HG03469 (cell line): ENCODE measurements around the gene GATAD2A.

ENCODE experiments used
- ATAC-seq: cut with Tn5 transposase; IDR thresholded peaks from one replicate; pipeline ENCODE4 v1.9.1; 2021; ENCODE audit warnings: mild to moderate bottlenecking, moderate library complexity, moderate number of reproducible peaks; ENCODE audit not compliant: unreplicated experiment

The GATAD2A gene

GRCh38 chr19:19528721-19529490 lies 123.4 kb downstream of the GATAD2A start, which contains the start of gene YJEFN3:
TSS of gene YJEFN3 (plus strand) at chr19:19528911. CDS start at chr19:19528933, 22 bp downstream.
- ATAC-seq, result no peak

GRCh38 chr19:19529783-19530422 lies 124.4 kb downstream of the GATAD2A start:
- no peak for ATAC-seq

GRCh38 chr19:19530423-19530804 lies 124.9 kb downstream of the GATAD2A start:
- no peak for ATAC-seq

- ATAC-seq, result no peak
Measured at GRCh38 chr19:19530889-19531288, 125.4 kb downstream of the GATAD2A start.

- no peak for ATAC-seq
Measured at GRCh38 chr19:19531951-19532805, 126.7 kb downstream of the GATAD2A start.

GRCh38 chr19:19532806-19533701 lies 127.6 kb downstream of the GATAD2A start:
- no peak for ATAC-seq

- ATAC-seq, result no peak
Measured at GRCh38 chr19:19533841-19534240, 128.4 kb downstream of the GATAD2A start.

- ATAC-seq, result no peak
Measured at GRCh38 chr19:19534556-19535265, 129.2 kb downstream of the GATAD2A start.

GRCh38 chr19:19535311-19536191 lies 130.1 kb downstream of the GATAD2A start:
- no peak for ATAC-seq

- no peak for ATAC-seq
Measured at GRCh38 chr19:19537075-19538048, 131.9 kb downstream of the GATAD2A start.

GRCh38 chr19:19538061-19538784 lies 132.7 kb downstream of the GATAD2A start, which contains the start of gene CILP2:
TSS of gene CILP2 (plus strand) at chr19:19538265. CDS start at chr19:19538350, 85 bp downstream.
- no peak for ATAC-seq

- no peak for ATAC-seq
Measured at GRCh38 chr19:19538785-19539166, 133.3 kb downstream of the GATAD2A start.

GRCh38 chr19:19539698-19540063 lies 134.2 kb downstream of the GATAD2A start:
- no peak for ATAC-seq

- no peak for ATAC-seq
Measured at GRCh38 chr19:19540064-19540714, 134.7 kb downstream of the GATAD2A start.

- ATAC-seq, result peak; percentile 53
Measured at GRCh38 chr19:19540715-19541515, 135.4 kb downstream of the GATAD2A start.

- no peak for ATAC-seq
Measured at GRCh38 chr19:19541616-19542015, 136.1 kb downstream of the GATAD2A start.
